ENCODE results near the gene PGAP1. TPM values are rescaled to one million over a fixed set of nuclear protein-coding genes. Genes with fewer than 3 reads are reported as not detected.

Gene PGAP1
- polyA plus RNA-seq, 1 of the 3 experiments (the other 2 are of a cell fraction): 3.4 TPM

- Histone ChIP-seq H3K4me1 (ENCODE audit: control insufficient read depth in 1 of 2, insufficient read depth in 2 of 2, low read depth in 1 of 2, low read length in 1 of 2) (peaks cover 0 to 7% of the 10 kb centered on the region in 2 experiments; a peak in 1 of 4 replicates), H3K9me3 (no peaks in the 10 kb centered on the region), H3K27me3 (ENCODE audit: insufficient read depth) (no peaks in the 10 kb centered on the region), H3K4me3 (ENCODE audit: low read depth in 2 of 2, low read length in 1 of 2) (no peak overlapping the region), H3K36me3 (replicated peaks in 1 of 2; ENCODE audit: control insufficient read depth in 1 of 2, insufficient read depth in 2 of 2, low read length in 1 of 2) (no peaks in the 10 kb centered on the region), H3K27ac (ENCODE audit: low read depth in 2 of 2, low read length in 1 of 2) (no peak overlapping the region), H3K9me2 (no peaks in the 10 kb centered on the region), H3F3A (replicated peaks; ENCODE audit: insufficient read depth) (peaks cover 8% of the 10 kb centered on the region), H4K20me1 (ENCODE audit: insufficient read depth) (no peaks in the 10 kb centered on the region), H3K79me2 (ENCODE audit: insufficient read depth) (no peaks in the 10 kb centered on the region), H2AFZ (ENCODE audit: low read depth) (no peak overlapping the region), H3K4me2 (no peak overlapping the region), H3K9ac (no peak overlapping the region)
- ChIA-PET POLR2A (no interaction called here), CTCF (interaction anchor here (0.7 kb wide), 1 partner anchor 49 kb away, joined by 4 read pairs; no protein-coding TSS in a partner anchor)
- DNase-seq: no peak
- TF ChIP-seq YY1 (IDR thresholded peaks at IDR 0.05; ENCODE audit: low read depth): no peak
- TF ChIP-seq ZBTB33 (IDR thresholded peaks at IDR 0.05; ENCODE audit: borderline replicate concordance, low read depth): no peak
- no peak for TF ChIP-seq TCF12 (IDR thresholded peaks at IDR 0.05)
- TF ChIP-seq RFX5 (IDR thresholded peaks at IDR 0.05; ENCODE audit: low read length): no peak
- WGBS (ENCODE audit: low lambda C conversion rate): 78% methylated on average over 2 of the region's 2 CpGs
These were observed 5.0 kb upstream of the PGAP1 start for GRCh38 chr2:196931555-196931954.

DNA sequence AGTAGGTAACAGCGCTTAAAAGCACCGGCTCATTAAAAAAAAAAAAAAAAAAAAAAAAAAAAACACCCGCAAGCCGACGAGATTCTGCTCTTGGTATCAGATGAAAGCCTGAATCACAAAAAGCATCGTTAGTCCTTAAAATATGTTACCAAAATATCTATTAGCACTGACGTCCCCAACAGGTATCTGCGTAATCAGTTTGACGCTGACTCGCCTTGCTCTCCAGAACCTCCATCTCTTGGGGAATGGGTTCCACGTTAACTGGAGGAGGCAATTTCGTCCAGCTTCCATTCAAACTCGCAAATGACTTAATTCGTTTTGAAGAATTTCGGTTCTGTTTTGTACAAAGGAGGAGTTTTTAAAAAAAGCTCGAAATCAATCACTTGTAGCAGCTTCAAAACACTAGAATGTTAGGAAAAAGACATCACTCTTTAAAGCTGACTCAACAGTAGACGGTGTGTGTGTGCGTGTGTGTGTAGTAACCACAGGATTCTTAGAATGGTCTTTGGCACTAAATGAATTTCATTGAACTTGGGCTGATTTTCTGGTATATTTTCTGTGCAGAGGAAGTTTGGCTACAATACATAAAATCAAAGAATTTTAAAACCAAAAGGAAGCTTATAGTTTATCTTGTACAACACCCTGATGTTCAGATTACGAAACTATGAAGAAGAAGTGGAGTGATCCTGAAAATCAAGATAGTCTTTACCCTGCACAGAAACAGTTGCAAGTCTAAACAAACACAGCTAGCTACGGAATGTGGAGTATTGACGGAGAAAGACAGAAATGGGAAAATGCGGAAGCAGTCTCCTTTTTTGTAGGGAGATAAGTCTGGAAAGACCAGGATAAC lies 1.1 kb upstream of the PGAP1 start:
- H3K4me3 ChIP-seq (ENCODE audit: low read depth in 2 of 2, low read length in 1 of 2): peak overlapping the region; percentile 81 to 94
- H3K9me3 ChIP-seq: no peaks in the 10 kb centered on the region
- no peak for DNase-seq
- CTCF ChIA-PET: interaction anchor here (0.9 to 1.8 kb wide), 2 partner anchors 84 to 451 kb away, joined by 3 to 5 read pairs; no protein-coding TSS in a partner anchor
- TF ChIP-seq RXRA (IDR thresholded peaks at IDR 0.05; ENCODE audit: borderline replicate concordance, low read depth) (no peak), ZBTB33 (IDR thresholded peaks at IDR 0.05; ENCODE audit: borderline replicate concordance, low read depth) (no peak), POLR2AphosphoS5 (IDR thresholded peaks at IDR 0.05; ENCODE audit: low read depth, low read length) (no peak), RCOR1 (IDR thresholded peaks at IDR 0.05; ENCODE audit: low read length) (no peak), GABPA (IDR thresholded peaks at IDR 0.05; ENCODE audit: low read depth) (no peak), EP300 (IDR thresholded peaks at IDR 0.05; ENCODE audit: borderline replicate concordance in 1 of 2, low read depth in 1 of 2, low read length in 1 of 2) (no peak), FOSL2 (IDR thresholded peaks at IDR 0.05; ENCODE audit: borderline replicate concordance, low read depth) (peak; percentile 22; the same call in 1 of the 2 replicates), MXI1 (IDR thresholded peaks at IDR 0.05; ENCODE audit: low read depth, low read length) (no peak), RAD21 (IDR thresholded peaks at IDR 0.05; ENCODE audit: low read length) (0 out of 2 replicates have a peak, but pooled peaks have one; percentile 2), TAF1 (IDR thresholded peaks at IDR 0.05; ENCODE audit: borderline replicate concordance, low read depth, low read length) (no peak)
- TF ChIP-seq, protein P1, sequence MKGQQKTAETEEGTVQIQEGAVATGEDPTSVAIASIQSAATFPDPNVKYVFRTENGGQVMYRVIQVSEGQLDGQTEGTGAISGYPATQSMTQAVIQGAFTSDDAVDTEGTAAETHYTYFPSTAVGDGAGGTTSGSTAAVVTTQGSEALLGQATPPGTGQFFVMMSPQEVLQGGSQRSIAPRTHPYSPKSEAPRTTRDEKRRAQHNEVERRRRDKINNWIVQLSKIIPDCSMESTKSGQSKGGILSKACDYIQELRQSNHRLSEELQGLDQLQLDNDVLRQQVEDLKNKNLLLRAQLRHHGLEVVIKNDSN (IDR thresholded peaks at IDR 0.05; ENCODE audit: borderline replicate concordance, low read depth): no peak
- no peaks in the 10 kb centered on the region for H3K27me3 ChIP-seq (ENCODE audit: insufficient read depth)
- H2AFZ ChIP-seq (ENCODE audit: low read depth): peak overlapping the region; percentile 96
- H3K9me2 ChIP-seq: no peaks in the 10 kb centered on the region
- peaks cover 8% of the 10 kb centered on the region for H3F3A ChIP-seq (replicated peaks; ENCODE audit: insufficient read depth)
- POLR2A ChIA-PET: no interaction called here
- WGBS (ENCODE audit: low lambda C conversion rate): 29% methylated on average over 22 of the region's 22 CpGs
- peak overlapping the region; percentile 95 for H3K4me2 ChIP-seq
- no peaks in the 10 kb centered on the region for H3K36me3 ChIP-seq (replicated peaks in 1 of 2; ENCODE audit: control insufficient read depth in 1 of 2, insufficient read depth in 2 of 2, low read length in 1 of 2)
- peak overlapping the region; percentile 91 to 92 for H3K27ac ChIP-seq (ENCODE audit: low read depth in 2 of 2, low read length in 1 of 2)
- H3K9ac ChIP-seq: peak overlapping the region; percentile 93
- peaks cover 38% of the 10 kb centered on the region for H3K79me2 ChIP-seq (ENCODE audit: insufficient read depth)
- H3K4me1 ChIP-seq (ENCODE audit: control insufficient read depth in 1 of 2, insufficient read depth in 2 of 2, low read depth in 1 of 2, low read length in 1 of 2): peaks cover 0 to 11% of the 10 kb centered on the region in 2 experiments; a peak in 1 of 4 replicates
- no peaks in the 10 kb centered on the region for H4K20me1 ChIP-seq (ENCODE audit: insufficient read depth)
